Lower leg skin (tissue), 4 donors: Measurements from ENCODE around the gene SIK3. TPM values are rescaled to one million over a fixed set of nuclear protein-coding genes. Genes with fewer than 3 reads are reported as not detected.

ENCODE experiments used
- DNase-seq, 2 donors: peaks; one replicate each; pipeline ENCODE4 v3.0.0-alpha.2; 2019; ENCODE audit warnings: low spot score in 2 of 2
- H3K4me3 ChIP-seq: fragments of 200-600 bp; sonication (generic); 2 replicates; pipeline ENCODE4 v1.5.1; 2017; ENCODE audit warnings: mild to moderate bottlenecking, low read depth; ENCODE audit not compliant: poor library complexity, severe bottlenecking
- POLR2A ChIP-seq, 2 donors: fragments of 450-650 bp; IDR thresholded peaks; one replicate each; pipeline ENCODE4 v1.6.1; 2016 to 2017; ENCODE audit warnings: antibody characterized with exemption in 2 of 2, mild to moderate bottlenecking in 1 of 2, moderate library complexity in 1 of 2
- WGBS, 2 donors: methylation state at CpG; one replicate each; pipeline ENCODE4 v1.1.5; 2018; 5-methylcytosine and 5-hydroxymethylcytosine counted together
- intact Hi-C: fragments of 100-400 bp; cut with DNase I; formaldehyde crosslinking; loops from one replicate; pipeline ENCODE4 v1.15.0; 2023; ENCODE audit warnings: low total_unique reads
- total RNA-seq, 4 donors: library from RNA; depleted of rRNA; stranded (reverse); fragments of >200 nt; gene quantifications; one replicate each; pipeline ENCODE4 v1.1.0, GENCODE V29; 2016
- TF ChIP-seq, protein P1 (sequence below), 3 donors: fragments of 450-650 bp; IDR thresholded peaks; one replicate each; pipeline ENCODE4 v1.5.1; 2016; ENCODE audit warnings: antibody characterized with exemption in 3 of 3, mild to moderate bottlenecking in 3 of 3, moderate library complexity in 2 of 3

Gene SIK3
- total RNA-seq, 4 donors from 2014 or later: 26.7 to 37.5 (median 30.1) TPM

DNA sequence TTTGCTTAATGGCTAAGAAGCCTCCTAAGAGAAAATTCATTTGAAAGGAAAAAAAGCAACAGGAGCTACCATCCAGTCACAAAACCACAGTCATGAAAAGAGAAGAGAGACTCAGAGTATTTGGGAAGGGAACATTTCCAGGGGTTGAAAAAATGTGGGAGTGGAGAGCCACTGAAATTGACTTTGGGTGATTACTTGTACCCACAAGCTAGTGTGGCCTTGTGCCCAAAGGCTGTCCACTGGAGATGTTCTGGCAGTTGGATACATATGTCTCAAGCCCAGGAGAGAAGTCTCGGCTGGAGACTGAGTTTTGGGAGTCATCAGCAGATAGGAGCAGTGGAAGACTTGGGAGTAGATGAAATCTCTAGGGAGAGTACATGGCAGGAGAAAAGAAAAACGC, 303.4 kb downstream of the SIK3 start:
- H3K4me3 ChIP-seq: no peak overlapping the region
- 77 to 86% methylated on average over 2 of the region's 2 CpGs for WGBS, 2 donors
- no peak for TF ChIP-seq POLR2A (IDR thresholded peaks at IDR 0.05)
- TF ChIP-seq, protein P1, sequence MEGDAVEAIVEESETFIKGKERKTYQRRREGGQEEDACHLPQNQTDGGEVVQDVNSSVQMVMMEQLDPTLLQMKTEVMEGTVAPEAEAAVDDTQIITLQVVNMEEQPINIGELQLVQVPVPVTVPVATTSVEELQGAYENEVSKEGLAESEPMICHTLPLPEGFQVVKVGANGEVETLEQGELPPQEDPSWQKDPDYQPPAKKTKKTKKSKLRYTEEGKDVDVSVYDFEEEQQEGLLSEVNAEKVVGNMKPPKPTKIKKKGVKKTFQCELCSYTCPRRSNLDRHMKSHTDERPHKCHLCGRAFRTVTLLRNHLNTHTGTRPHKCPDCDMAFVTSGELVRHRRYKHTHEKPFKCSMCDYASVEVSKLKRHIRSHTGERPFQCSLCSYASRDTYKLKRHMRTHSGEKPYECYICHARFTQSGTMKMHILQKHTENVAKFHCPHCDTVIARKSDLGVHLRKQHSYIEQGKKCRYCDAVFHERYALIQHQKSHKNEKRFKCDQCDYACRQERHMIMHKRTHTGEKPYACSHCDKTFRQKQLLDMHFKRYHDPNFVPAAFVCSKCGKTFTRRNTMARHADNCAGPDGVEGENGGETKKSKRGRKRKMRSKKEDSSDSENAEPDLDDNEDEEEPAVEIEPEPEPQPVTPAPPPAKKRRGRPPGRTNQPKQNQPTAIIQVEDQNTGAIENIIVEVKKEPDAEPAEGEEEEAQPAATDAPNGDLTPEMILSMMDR (IDR thresholded peaks at IDR 0.05): no peak
- intact Hi-C loops: loop anchor here (5.0 kb wide), 1 partner anchor 312 kb away; no protein-coding TSS in a partner anchor
- DNase-seq: peak in 1 of 2 donors; percentile 37

DNA sequence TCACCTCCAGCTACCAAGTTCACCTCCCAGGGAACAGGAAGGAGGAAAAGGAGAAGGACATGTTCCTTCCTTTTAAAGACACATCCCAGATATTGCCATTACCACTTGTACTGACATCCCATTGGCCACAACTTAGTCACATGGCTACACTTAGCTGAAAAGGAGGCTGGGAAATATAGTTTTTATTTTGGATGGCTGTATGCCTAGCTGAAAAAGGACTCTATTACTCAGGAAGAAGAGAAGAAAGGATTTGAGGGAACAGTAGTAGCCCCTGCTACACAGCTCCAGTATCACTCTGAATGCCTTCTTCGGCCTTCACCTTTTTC, 304.5 kb downstream of the SIK3 start:
- intact Hi-C loops: loop anchor here (5.0 kb wide), 1 partner anchor 314 kb away; no protein-coding TSS in a partner anchor
- no peak for TF ChIP-seq POLR2A (IDR thresholded peaks at IDR 0.05)
- TF ChIP-seq, protein P1 (IDR thresholded peaks at IDR 0.05): no peak
- 98 to 100% methylated on average over 1 of the region's 1 CpG for WGBS, 2 donors
- H3K4me3 ChIP-seq: no peak overlapping the region
- no peak for DNase-seq

Other genes starting within 250 kb of the SIK3 start
- gene PAFAH1B2, start 45.9 kb upstream of the SIK3 start, total RNA-seq: 10 to 100 TPM; 49.1 to 72.4 (median 62.5) TPM
- gene SIDT2, start 80.3 kb upstream of the SIK3 start, total RNA-seq: 10 to 100 TPM; 38.4 to 49.4 (median 40.7) TPM
- 100 to 1,000 TPM; 122 to 450 (median 233) TPM for gene TAGLN, start 100.9 kb upstream of the SIK3 start, total RNA-seq
- 10 to 100 TPM; 37.6 to 83.2 (median 56.0) TPM for gene PCSK7, start 133.6 kb upstream of the SIK3 start, total RNA-seq
- 10 to 100 TPM in 1 of 4 donors, 1 to 10 TPM in 3; 7.4 to 11.3 (median 9.5) TPM for gene RNF214, start 134.2 kb upstream of the SIK3 start, total RNA-seq
- gene BACE1-AS, start 192.9 kb upstream of the SIK3 start, total RNA-seq: 1 to 10 TPM; 2.7 to 5.8 (median 4.2) TPM
- 10 to 100 TPM in 3 of 4 donors, 1 to 10 TPM in 1; 9.1 to 31.6 (median 19.1) TPM for gene BACE1, start 217.8 kb upstream of the SIK3 start, total RNA-seq
- gene CEP164, start 229.4 kb upstream of the SIK3 start, total RNA-seq: 10 to 100 TPM; 11.3 to 45.1 (median 15.2) TPM